HG02970 (cell line): ENCODE data around the gene ABCA4.
"Not testable (repeated sequence)": the region's sequence is repeated elsewhere in the genome, so short reads cannot be mapped to it uniquely, and the experiment has no call there.

Source experiments
- ATAC-seq: cut with Tn5 transposase; IDR thresholded peaks from one replicate; pipeline ENCODE4 v1.9.1; 2021; ENCODE audit warnings: mild to moderate bottlenecking, moderate library complexity, moderate number of reproducible peaks; ENCODE audit not compliant: unreplicated experiment, low FRiP score

Gene ABCA4

GRCh38 chr1:93960641-93961147 is 160.3 kb downstream of the ABCA4 start:
- no peak for ATAC-seq

GRCh38 chr1:93959413-93959812 is 161.5 kb downstream of the ABCA4 start:
- ATAC-seq, result no peak

- no peak for ATAC-seq
Measured at GRCh38 chr1:93958726-93959100, 162.2 kb downstream of the ABCA4 start.

- ATAC-seq, result no peak
Measured at GRCh38 chr1:93958032-93958725, 162.8 kb downstream of the ABCA4 start.

- ATAC-seq, result no peak
Measured at GRCh38 chr1:93955765-93956164, 165.2 kb downstream of the ABCA4 start.

GRCh38 chr1:93947002-93947686 is 173.8 kb downstream of the ABCA4 start:
- ATAC-seq, result not testable (repeated sequence)
